K562 (cell line): ENCODE measurements around the gene FGF14. TPM values are rescaled to one million over a fixed set of nuclear protein-coding genes. Genes with fewer than 3 reads are reported as not detected.

Experiments used
- ATAC-seq: fragments of 200-7000 bp; cut with Tn5 transposase; 3 replicates; pipeline ENCODE4 v1.9.1; 2020; ENCODE audit warnings: moderate library complexity
- BruUV-seq: library from RNA; stranded (reverse); fragments of 400-500 nt; replicated peaks from 2 replicates; lab custom pipeline; 2021; lab: Mats Ljungman, UMichigan
- CTCF ChIA-PET: fragments of 300-600 bp; formaldehyde crosslinking; extraction: SDS; loops from one replicate; lab custom pipeline; 2021; ENCODE audit warnings: low intra/inter-chr PET ratio; lab: Yijun Ruan, JAX
- POLR2A ChIA-PET: fragments of 300-600, 350-650 bp; sonication (Branson Sonifier 250); formaldehyde crosslinking; extraction: SDS; loops from one replicate; lab custom pipeline; 2021; ENCODE audit warnings: antibody characterized with exemption, inconsistent platforms; lab: Yijun Ruan, JAX
- DNase-seq, 4 experiments: peaks; one replicate each; pipeline versions ENCODE4 v3.0.0 to v3.0.0-alpha.2; 2011 to 2018; ENCODE audit warnings: low spot score in 3 of 4, mixed read lengths in 3 of 4; ENCODE audit errors: extremely low read depth in 1 of 4
- FAIRE-seq: peaks from 2 replicates; lab custom pipeline; 2011; peaks lifted over from hg19 to GRCh38; lab: Jason Lieb, UNC
- H2AFZ ChIP-seq: 2 replicates; pipeline ENCODE4 v1.6.0; 2011; ENCODE audit warnings: low read depth, low read length, control low read depth, inconsistent platforms
- H3K27ac ChIP-seq: fragments of 200-600 bp; 3 replicates; pipeline ENCODE4 v1.8.0; 2011; ENCODE audit warnings: low read depth, mild to moderate bottlenecking, control low read depth, inconsistent platforms, low read length, moderate library complexity, mixed read lengths; ENCODE audit errors: extremely low read depth
- H3K27me3 ChIP-seq, 2 experiments: fragments of 300-600 bp in 1 of 2; 2 replicates in 1 of 2; 3 replicates in 1 of 2; pipeline versions ENCODE4 v1.6.0 to v1.8.0; 2011; ENCODE audit warnings: inconsistent platforms in 2 of 2, low read length in 2 of 2, mild to moderate bottlenecking in 1 of 2, mixed read lengths in 1 of 2, moderate library complexity in 1 of 2; ENCODE audit not compliant: control insufficient read depth in 2 of 2, insufficient read depth in 2 of 2
- H3K36me3 ChIP-seq: fragments of 300-600 bp; 3 replicates; pipeline ENCODE4 v1.8.0; 2011; ENCODE audit warnings: mild to moderate bottlenecking, low read length, inconsistent platforms; ENCODE audit not compliant: control insufficient read depth, insufficient read depth
- H3K4me1 ChIP-seq, 2 experiments: fragments of 200-600 bp in 1 of 2; replicated peaks in 1 of 2; 2 replicates in 1 of 2; 3 replicates in 1 of 2; pipeline versions ENCODE4 v1.5.1 to v1.8.0; 2011; ENCODE audit warnings: inconsistent platforms in 2 of 2, low read length in 2 of 2, mild to moderate bottlenecking in 1 of 2, mixed read lengths in 1 of 2, moderate library complexity in 1 of 2; ENCODE audit not compliant: control insufficient read depth in 2 of 2, insufficient read depth in 2 of 2
- H3K4me2 ChIP-seq: 2 replicates; pipeline ENCODE4 v1.6.1; 2011; ENCODE audit warnings: low read length, control low read depth, inconsistent platforms, mixed read lengths; ENCODE audit not compliant: insufficient read depth
- H3K4me3 ChIP-seq: fragments of 200-600 bp; sonication (generic), shearing (Covaris generic); 2 replicates; pipeline ENCODE4 v1.5.1; 2016; ENCODE audit warnings: control low read depth, inconsistent platforms
- H3K79me2 ChIP-seq: fragments of 200-600 bp; 3 replicates; pipeline ENCODE4 v1.8.0; 2011; ENCODE audit warnings: low read length, inconsistent platforms; ENCODE audit not compliant: control insufficient read depth, insufficient read depth
- H3K9ac ChIP-seq, 2 experiments: 2 replicates each; pipeline versions ENCODE4 v1.6.0 to v1.6.1; 2011; ENCODE audit warnings: low read depth in 2 of 2, low read length in 2 of 2, control low read depth in 1 of 2, inconsistent platforms in 1 of 2, mild to moderate bottlenecking in 1 of 2, mixed read lengths in 1 of 2; ENCODE audit not compliant: insufficient read depth in 1 of 2
- H3K9me1 ChIP-seq: one replicate; pipeline ENCODE4 v1.6.0; 2011; ENCODE audit warnings: inconsistent platforms, mild to moderate bottlenecking, low read length, moderate library complexity; ENCODE audit not compliant: control insufficient read depth, insufficient read depth
- H3K9me3 ChIP-seq: replicated peaks from 2 replicates; pipeline ENCODE4 v1.5.1; 2011; ENCODE audit warnings: low read depth, low read length, inconsistent platforms; ENCODE audit not compliant: control insufficient read depth, insufficient read depth
- H4K20me1 ChIP-seq: replicated peaks from 2 replicates; pipeline ENCODE4 v1.6.1; 2011; ENCODE audit warnings: low read length, inconsistent platforms, mixed read lengths; ENCODE audit not compliant: control insufficient read depth, insufficient read depth
- CHCHD3 ChIP-seq: fragments of 250-450 bp; sonication (Bioruptor Pico); IDR thresholded peaks from 2 replicates; pipeline ENCODE4 v2.1.2; 2022; ENCODE audit warnings: mild to moderate bottlenecking
- HDAC6 ChIP-seq: IDR thresholded peaks from 2 replicates; pipeline ENCODE4 v1.6.1; 2012; ENCODE audit warnings: low read depth, mild to moderate bottlenecking, control low read depth, inconsistent platforms, low read length, moderate library complexity
- in situ Hi-C: fragments of 300-500 bp; cut with MboI; formaldehyde crosslinking; loops from 4 replicates; pipeline ENCODE4 v1.15.0; 2018; ENCODE audit warnings: inconsistent platforms, mixed read lengths
- intact Hi-C: fragments of 100-400 bp; cut with micrococcal nuclease; formaldehyde crosslinking; loops from 2 replicates; pipeline ENCODE4 v1.14.2; 2022
- polyA plus RNA-seq, 8 experiments: library from polyadenylated mRNA; depleted of rRNA in 4 of 8; stranded (reverse) in 5 of 8; unstranded in 3 of 8; fragments of >200 nt; fragmentation: Nextera tagmentation in 2 of 8; fragmentation: Illumina TruSeq in 1 of 8; extraction: Ambion mirVana in 2 of 8; extraction: Trizol in 1 of 8; gene quantifications; 2 replicates each; pipeline versions ENCODE4 v1.2.1 to v1.2.3, GENCODE V29; 2011 to 2014; ENCODE audit warnings: inconsistent platforms in 1 of 8, missing spikeins in 1 of 8
- total RNA-seq, 7 experiments: library from RNA; depleted of rRNA in 6 of 7; stranded (reverse); fragments of >200 nt in 6 of 7; fragmentation: Illumina TruSeq in 2 of 7; extraction: Trizol in 2 of 7; gene quantifications; 2 replicates each; pipeline versions ENCODE4 v1.2.1 to v1.2.3, GENCODE V29; 2011 to 2021; ENCODE audit warnings: low replicate concordance in 1 of 7
- TF ChIP-seq, protein P1 (sequence below): IDR thresholded peaks from 2 replicates; pipeline ENCODE4 v1.6.1; 2016; ENCODE audit warnings: missing genetic modification characterization, missing compliant biosample characterization
- TF ChIP-seq, protein P2 (sequence below), 2 experiments: fragments of 450-650 bp in 1 of 2; sonication (generic) in 1 of 2; formaldehyde crosslinking in 1 of 2; IDR thresholded peaks; 2 replicates each; pipeline versions ENCODE4 v1.7.1 to v1.9.0; 2016 to 2022; ENCODE audit warnings: inconsistent platforms in 1 of 2, mild to moderate bottlenecking in 1 of 2, missing genetic modification reagents in 1 of 2
- TF ChIP-seq, protein P3 (sequence below): sonication (generic); formaldehyde crosslinking; IDR thresholded peaks from 2 replicates; pipeline ENCODE4 v1.8.0; 2023; ENCODE audit warnings: mild to moderate bottlenecking, missing genetic modification reagents
- TF ChIP-seq, protein P4 (sequence below): fragments of 450-650 bp; formaldehyde crosslinking; IDR thresholded peaks from 2 replicates; pipeline ENCODE4 v1.4.0; 2022; ENCODE audit warnings: missing genetic modification characterization

FGF14 gene
- total and polyA plus RNA-seq, 9 of the 15 experiments (the other 6 are each of a cell fraction or from before 2014, with no cell fraction given): not detected

DNA sequence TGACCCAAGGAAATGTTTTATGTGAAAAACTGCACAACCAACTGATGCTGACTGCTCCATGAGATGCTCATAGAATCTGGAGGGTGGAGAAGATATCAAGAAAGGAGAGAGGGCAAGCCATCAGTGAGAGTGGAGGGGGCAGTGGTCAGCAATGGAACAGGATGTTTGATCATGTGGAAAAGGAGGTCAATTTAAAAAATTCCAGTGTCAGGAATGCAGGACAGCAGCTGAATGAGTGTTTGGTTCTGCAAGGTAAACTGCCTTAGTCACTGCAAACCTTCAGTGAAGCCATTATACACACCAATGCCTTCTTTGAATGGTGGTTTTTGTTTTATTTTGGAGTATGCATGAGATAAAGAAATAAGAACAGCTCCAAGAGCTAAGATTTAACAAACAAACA lies 121.5 kb downstream of the FGF14 start:
- POLR2A ChIA-PET: no interaction called here
- Histone ChIP-seq H3K9ac (no peak overlapping the region), H3K4me3 (no peak overlapping the region), H3K27me3 (no peaks in the 10 kb centered on the region), H3K9me3 (no peaks in the 10 kb centered on the region), H3K4me1 (no peaks in the 10 kb centered on the region), H3K9me1 (no peaks in the 10 kb centered on the region), H2AFZ (no peak overlapping the region), H3K4me2 (no peak overlapping the region), H3K36me3 (no peaks in the 10 kb centered on the region), H3K79me2 (no peaks in the 10 kb centered on the region), H4K20me1 (no peaks in the 10 kb centered on the region), H3K27ac (no peak overlapping the region)
- DNase-seq (no peak), ATAC-seq (no peak), FAIRE-seq (no peak)
- intact Hi-C loops: no loop called here
- CTCF ChIA-PET: no interaction called here
- no TSS peak for BruUV-seq
- in situ Hi-C loops: no loop called here
- TF ChIP-seq HDAC6: no peak
- TF ChIP-seq, protein P1, sequence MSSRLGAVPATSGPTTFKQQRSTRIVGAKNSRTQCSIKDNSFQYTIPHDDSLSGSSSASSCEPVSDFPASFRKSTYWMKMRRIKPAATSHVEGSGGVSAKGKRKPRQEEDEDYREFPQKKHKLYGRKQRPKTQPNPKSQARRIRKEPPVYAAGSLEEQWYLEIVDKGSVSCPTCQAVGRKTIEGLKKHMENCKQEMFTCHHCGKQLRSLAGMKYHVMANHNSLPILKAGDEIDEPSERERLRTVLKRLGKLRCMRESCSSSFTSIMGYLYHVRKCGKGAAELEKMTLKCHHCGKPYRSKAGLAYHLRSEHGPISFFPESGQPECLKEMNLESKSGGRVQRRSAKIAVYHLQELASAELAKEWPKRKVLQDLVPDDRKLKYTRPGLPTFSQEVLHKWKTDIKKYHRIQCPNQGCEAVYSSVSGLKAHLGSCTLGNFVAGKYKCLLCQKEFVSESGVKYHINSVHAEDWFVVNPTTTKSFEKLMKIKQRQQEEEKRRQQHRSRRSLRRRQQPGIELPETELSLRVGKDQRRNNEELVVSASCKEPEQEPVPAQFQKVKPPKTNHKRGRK (tag): no peak
- TF ChIP-seq CHCHD3 (CRISPR knock-in tag): no peak
- TF ChIP-seq, protein P2, sequence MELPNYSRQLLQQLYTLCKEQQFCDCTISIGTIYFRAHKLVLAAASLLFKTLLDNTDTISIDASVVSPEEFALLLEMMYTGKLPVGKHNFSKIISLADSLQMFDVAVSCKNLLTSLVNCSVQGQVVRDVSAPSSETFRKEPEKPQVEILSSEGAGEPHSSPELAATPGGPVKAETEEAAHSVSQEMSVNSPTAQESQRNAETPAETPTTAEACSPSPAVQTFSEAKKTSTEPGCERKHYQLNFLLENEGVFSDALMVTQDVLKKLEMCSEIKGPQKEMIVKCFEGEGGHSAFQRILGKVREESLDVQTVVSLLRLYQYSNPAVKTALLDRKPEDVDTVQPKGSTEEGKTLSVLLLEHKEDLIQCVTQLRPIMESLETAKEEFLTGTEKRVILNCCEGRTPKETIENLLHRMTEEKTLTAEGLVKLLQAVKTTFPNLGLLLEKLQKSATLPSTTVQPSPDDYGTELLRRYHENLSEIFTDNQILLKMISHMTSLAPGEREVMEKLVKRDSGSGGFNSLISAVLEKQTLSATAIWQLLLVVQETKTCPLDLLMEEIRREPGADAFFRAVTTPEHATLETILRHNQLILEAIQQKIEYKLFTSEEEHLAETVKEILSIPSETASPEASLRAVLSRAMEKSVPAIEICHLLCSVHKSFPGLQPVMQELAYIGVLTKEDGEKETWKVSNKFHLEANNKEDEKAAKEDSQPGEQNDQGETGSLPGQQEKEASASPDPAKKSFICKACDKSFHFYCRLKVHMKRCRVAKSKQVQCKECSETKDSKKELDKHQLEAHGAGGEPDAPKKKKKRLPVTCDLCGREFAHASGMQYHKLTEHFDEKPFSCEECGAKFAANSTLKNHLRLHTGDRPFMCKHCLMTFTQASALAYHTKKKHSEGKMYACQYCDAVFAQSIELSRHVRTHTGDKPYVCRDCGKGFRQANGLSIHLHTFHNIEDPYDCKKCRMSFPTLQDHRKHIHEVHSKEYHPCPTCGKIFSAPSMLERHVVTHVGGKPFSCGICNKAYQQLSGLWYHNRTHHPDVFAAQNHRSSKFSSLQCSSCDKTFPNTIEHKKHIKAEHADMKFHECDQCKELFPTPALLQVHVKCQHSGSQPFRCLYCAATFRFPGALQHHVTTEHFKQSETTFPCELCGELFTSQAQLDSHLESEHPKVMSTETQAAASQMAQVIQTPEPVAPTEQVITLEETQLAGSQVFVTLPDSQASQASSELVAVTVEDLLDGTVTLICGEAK (IDR thresholded peaks at IDR 0.05): no peak
- TF ChIP-seq, protein P2 (CRISPR knock-in tag; IDR thresholded peaks at IDR 0.05): no peak
- TF ChIP-seq, protein P3, sequence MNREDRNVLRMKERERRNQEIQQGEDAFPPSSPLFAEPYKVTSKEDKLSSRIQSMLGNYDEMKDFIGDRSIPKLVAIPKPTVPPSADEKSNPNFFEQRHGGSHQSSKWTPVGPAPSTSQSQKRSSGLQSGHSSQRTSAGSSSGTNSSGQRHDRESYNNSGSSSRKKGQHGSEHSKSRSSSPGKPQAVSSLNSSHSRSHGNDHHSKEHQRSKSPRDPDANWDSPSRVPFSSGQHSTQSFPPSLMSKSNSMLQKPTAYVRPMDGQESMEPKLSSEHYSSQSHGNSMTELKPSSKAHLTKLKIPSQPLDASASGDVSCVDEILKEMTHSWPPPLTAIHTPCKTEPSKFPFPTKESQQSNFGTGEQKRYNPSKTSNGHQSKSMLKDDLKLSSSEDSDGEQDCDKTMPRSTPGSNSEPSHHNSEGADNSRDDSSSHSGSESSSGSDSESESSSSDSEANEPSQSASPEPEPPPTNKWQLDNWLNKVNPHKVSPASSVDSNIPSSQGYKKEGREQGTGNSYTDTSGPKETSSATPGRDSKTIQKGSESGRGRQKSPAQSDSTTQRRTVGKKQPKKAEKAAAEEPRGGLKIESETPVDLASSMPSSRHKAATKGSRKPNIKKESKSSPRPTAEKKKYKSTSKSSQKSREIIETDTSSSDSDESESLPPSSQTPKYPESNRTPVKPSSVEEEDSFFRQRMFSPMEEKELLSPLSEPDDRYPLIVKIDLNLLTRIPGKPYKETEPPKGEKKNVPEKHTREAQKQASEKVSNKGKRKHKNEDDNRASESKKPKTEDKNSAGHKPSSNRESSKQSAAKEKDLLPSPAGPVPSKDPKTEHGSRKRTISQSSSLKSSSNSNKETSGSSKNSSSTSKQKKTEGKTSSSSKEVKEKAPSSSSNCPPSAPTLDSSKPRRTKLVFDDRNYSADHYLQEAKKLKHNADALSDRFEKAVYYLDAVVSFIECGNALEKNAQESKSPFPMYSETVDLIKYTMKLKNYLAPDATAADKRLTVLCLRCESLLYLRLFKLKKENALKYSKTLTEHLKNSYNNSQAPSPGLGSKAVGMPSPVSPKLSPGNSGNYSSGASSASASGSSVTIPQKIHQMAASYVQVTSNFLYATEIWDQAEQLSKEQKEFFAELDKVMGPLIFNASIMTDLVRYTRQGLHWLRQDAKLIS (CRISPR knock-in tag): no peak
- TF ChIP-seq, protein P4, sequence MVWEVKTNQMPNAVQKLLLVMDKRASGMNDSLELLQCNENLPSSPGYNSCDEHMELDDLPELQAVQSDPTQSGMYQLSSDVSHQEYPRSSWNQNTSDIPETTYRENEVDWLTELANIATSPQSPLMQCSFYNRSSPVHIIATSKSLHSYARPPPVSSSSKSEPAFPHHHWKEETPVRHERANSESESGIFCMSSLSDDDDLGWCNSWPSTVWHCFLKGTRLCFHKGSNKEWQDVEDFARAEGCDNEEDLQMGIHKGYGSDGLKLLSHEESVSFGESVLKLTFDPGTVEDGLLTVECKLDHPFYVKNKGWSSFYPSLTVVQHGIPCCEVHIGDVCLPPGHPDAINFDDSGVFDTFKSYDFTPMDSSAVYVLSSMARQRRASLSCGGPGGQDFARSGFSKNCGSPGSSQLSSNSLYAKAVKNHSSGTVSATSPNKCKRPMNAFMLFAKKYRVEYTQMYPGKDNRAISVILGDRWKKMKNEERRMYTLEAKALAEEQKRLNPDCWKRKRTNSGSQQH: no peak
